ENCODE measurements around the gene USP54. TPM values are rescaled to one million over a fixed set of nuclear protein-coding genes. Genes with fewer than 3 reads are reported as not detected.

The USP54 gene
- polyA plus RNA-seq, 1 of the 3 experiments (the other 2 are of a cell fraction) = 6.5 TPM

GRCh38 chr10:73460897-73461296 is 130.2 kb downstream of the USP54 start (continued):
- TF ChIP-seq CTCF (IDR thresholded peaks at IDR 0.05) (no peak), NRF1 (IDR thresholded peaks at IDR 0.05; ENCODE audit: low read depth, low read length) (no peak), FOSL2 (IDR thresholded peaks at IDR 0.05; ENCODE audit: borderline replicate concordance, low read depth) (no peak)

- Histone ChIP-seq H3F3A (replicated peaks; ENCODE audit: insufficient read depth) (no peaks in the 10 kb centered on the region), H3K27me3 (ENCODE audit: insufficient read depth) (no peaks in the 10 kb centered on the region), H3K27ac (ENCODE audit: low read depth in 2 of 2, low read length in 1 of 2) (no peak overlapping the region), H3K36me3 (replicated peaks in 1 of 2; ENCODE audit: control insufficient read depth in 1 of 2, insufficient read depth in 2 of 2, low read length in 1 of 2) (peaks cover 2 to 32% of the 10 kb centered on the region in 2 experiments), H3K79me2 (ENCODE audit: insufficient read depth) (no peaks in the 10 kb centered on the region), H4K20me1 (ENCODE audit: insufficient read depth) (no peaks in the 10 kb centered on the region), H3K9ac (no peak overlapping the region), H3K4me2 (no peak overlapping the region), H3K9me2 (no peaks in the 10 kb centered on the region), H3K4me3 (ENCODE audit: low read depth in 2 of 2, low read length in 1 of 2) (no peak overlapping the region), H3K9me3 (no peaks in the 10 kb centered on the region), H2AFZ (ENCODE audit: low read depth) (no peak overlapping the region), H3K4me1 (ENCODE audit: control insufficient read depth in 1 of 2, insufficient read depth in 2 of 2, low read depth in 1 of 2, low read length in 1 of 2) (no peaks in the 10 kb centered on the region)
- 94% methylated on average over 6 of the region's 6 CpGs for WGBS (ENCODE audit: low lambda C conversion rate)
- POLR2A ChIA-PET = no interaction called here
- DNase-seq = no peak
- CTCF ChIA-PET = no interaction called here
- TF ChIP-seq USF2 (IDR thresholded peaks at IDR 0.05; ENCODE audit: borderline replicate concordance, low read depth, low read length) (no peak), ZBTB33 (IDR thresholded peaks at IDR 0.05; ENCODE audit: borderline replicate concordance, low read depth) (no peak), MEF2A (IDR thresholded peaks at IDR 0.05; ENCODE audit: borderline replicate concordance, low read depth) (no peak)
Observed at GRCh38 chr10:73459683-73460314, 131.3 kb downstream of the USP54 start.

- CTCF ChIA-PET = interaction anchor here (0.7 kb wide), 1 partner anchor 11 kb away, joined by 3 read pairs; no protein-coding TSS in a partner anchor
- Histone ChIP-seq H3K4me2 (no peak overlapping the region), H4K20me1 (ENCODE audit: insufficient read depth) (no peaks in the 10 kb centered on the region), H3K4me1 (ENCODE audit: control insufficient read depth in 1 of 2, insufficient read depth in 2 of 2, low read depth in 1 of 2, low read length in 1 of 2) (no peaks in the 10 kb centered on the region), H2AFZ (ENCODE audit: low read depth) (no peak overlapping the region), H3F3A (replicated peaks; ENCODE audit: insufficient read depth) (no peaks in the 10 kb centered on the region), H3K9me3 (no peaks in the 10 kb centered on the region), H3K9me2 (no peaks in the 10 kb centered on the region), H3K79me2 (ENCODE audit: insufficient read depth) (no peaks in the 10 kb centered on the region), H3K4me3 (ENCODE audit: low read depth in 2 of 2, low read length in 1 of 2) (no peak overlapping the region), H3K36me3 (replicated peaks in 1 of 2; ENCODE audit: control insufficient read depth in 1 of 2, insufficient read depth in 2 of 2, low read length in 1 of 2) (peaks cover 10 to 45% of the 10 kb centered on the region in 2 experiments), H3K27ac (ENCODE audit: low read depth in 2 of 2, low read length in 1 of 2) (no peak overlapping the region), H3K9ac (no peak overlapping the region), H3K27me3 (ENCODE audit: insufficient read depth) (no peaks in the 10 kb centered on the region)
- 94% methylated on average over 2 of the region's 2 CpGs for WGBS (ENCODE audit: low lambda C conversion rate)
- POLR2A ChIA-PET = no interaction called here
- no peak for DNase-seq
- no peak for TF ChIP-seq TEAD4 (IDR thresholded peaks at IDR 0.05; ENCODE audit: borderline replicate concordance, insufficient read depth)
Observed at GRCh38 chr10:73456187-73456890, 134.8 kb downstream of the USP54 start.
